GM21529 (cell line): ENCODE measurements around the gene MYO3B.
"Not testable (repeated sequence)": the region's sequence is repeated elsewhere in the genome, so short reads cannot be mapped to it uniquely, and the experiment has no call there.

ENCODE experiments used
- ATAC-seq: cut with Tn5 transposase; IDR thresholded peaks from one replicate; pipeline ENCODE4 v1.9.1; 2021; ENCODE audit not compliant: unreplicated experiment

MYO3B gene

DNA sequence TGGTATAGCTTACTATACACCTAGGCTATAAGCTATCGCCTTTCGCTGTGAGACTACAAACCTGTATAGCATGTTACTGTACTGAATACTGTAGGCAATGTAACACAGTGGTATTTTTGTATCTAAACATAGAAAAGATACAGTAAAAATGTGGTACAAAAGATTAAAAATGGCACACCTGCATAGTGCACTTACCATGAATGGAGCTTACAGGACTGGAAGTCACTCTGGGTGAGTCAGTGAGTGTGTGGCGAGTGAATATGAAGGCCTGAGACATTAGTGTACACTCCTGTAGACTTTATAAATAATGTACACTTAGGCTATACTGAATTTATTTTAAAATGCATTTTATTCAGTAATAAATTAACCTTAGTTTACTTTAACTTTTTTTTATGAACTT lies 279.0 kb downstream of the MYO3B start:
- no peak for ATAC-seq

DNA sequence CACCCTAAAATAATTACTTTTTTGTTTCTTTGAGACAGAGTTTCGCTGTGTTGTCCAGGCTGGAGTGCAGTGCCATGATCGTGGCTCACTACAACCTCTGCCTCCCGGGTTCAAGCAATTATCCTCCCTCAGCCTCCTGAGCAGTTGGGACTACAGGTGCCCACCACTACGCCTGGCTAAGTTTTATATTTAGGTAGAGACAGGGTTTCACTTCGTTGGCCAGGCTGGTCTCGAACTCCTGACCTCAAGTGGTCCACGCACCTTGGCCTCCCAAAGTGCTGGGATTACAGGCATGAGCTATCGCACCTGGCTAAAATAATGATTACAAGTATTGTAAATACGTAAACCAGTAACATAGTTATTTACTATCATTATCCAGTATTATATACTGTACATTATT lies 279.8 kb downstream of the MYO3B start:
- no peak for ATAC-seq

DNA sequence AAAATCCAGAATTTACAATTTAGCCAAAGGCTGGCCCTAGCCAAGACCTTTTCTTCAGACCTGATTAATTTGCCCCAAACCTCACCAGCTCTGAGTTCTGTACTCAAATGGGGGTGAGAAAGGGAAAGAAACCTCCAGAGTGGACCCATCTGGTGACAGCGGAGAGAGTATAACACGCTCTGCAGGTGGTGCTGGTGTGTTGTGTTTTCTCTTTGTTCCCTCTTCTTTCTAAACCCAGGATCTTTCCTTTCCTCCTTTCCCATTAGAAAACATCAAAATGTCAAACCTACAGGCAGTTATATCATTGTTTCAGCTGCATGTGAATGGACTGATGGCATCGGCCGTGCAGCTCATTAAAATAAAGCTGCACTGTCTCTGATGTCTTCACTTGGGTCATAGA lies 283.9 kb downstream of the MYO3B start:
- no peak for ATAC-seq

DNA sequence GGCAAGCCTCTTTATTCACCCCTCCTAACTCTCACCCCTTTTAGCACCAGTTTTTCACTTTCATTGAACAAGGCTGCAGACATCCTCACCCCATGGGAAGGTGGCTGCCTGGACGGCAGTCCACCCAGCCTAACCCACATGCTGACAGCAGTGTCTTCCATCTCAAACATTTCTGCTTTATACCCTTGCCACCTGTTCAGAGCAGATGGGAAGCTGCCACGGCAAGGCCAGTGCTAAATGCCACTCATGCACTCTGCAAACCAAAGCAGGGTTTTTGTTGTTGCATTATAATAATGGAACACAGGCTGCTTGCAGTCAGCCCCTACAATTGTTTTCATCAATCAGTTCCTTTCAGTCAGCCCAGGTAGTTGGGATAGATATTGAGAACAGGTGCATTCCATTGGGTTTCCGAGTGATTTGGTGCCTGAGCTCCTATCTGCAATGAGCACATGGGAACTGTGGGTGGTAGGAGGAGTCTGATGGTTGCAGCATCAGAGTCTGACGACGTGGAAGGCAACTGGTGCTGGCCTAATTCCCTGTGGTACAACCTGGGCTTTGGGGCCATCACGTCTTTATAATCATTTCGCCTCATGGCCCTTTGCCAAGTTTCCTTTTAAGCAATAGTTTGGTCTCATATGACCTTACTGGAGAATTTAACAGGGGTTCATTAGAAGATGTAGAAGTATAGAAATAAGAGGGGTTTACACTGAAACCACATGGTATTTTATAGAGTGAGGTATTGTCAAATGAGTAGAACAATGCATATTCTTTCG lies 284.7 kb downstream of the MYO3B start:
- no peak for ATAC-seq

DNA sequence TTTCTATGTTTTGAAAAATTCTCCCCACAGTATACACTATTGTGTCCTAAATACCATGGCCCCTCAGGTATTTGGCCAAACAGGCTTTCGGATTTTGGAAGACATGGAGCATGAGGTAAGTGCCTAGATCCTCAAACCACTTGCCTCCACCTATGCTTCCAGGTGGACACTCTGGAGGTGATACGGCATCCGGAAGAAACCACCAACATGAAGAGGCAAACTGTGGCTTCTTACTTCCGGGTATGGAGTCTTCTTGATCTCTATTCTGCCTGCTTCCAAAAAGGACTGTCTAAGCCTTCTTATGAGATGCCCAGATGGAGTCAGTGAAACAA lies 285.2 kb downstream of the MYO3B start:
- ATAC-seq: no peak

DNA sequence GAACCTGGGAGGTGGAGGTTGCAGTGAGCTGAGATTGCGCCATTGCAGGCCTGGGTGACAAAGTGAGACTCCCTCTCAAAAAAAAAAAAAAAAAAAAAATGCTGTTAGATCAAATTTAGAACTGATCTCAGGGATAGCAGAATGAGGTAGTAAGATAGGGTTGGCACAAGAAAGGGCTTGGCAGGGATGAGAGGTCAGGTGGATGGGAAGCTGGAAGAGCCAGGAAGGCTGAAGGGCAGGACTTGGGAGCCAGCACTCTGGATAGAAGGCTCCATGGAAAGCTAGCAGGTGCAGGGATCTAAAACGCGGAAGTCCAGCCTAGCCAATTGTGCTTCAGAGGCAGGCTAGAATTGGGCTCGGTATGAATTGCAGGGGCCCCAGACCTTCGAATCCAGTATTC lies 286.3 kb downstream of the MYO3B start:
- ATAC-seq: no peak

DNA sequence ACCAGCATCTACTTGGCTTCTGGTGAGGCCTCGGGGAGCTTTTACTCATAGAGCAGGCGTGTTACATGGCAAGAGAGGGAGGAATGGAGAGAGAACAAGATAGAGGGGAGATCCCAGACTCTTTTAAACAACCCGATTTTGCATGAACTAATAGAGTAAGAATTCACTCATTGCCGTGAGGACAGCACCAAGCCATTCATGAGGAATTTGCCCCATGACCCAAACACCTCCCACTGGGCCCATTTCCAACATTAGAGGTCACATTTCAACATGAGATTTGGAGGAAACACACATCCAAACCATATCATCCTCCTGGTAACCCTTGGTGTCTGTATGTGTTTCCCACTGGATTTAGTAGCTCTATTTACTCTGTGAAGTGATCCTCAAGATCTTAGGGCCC lies 287.3 kb downstream of the MYO3B start:
- ATAC-seq: no peak

DNA sequence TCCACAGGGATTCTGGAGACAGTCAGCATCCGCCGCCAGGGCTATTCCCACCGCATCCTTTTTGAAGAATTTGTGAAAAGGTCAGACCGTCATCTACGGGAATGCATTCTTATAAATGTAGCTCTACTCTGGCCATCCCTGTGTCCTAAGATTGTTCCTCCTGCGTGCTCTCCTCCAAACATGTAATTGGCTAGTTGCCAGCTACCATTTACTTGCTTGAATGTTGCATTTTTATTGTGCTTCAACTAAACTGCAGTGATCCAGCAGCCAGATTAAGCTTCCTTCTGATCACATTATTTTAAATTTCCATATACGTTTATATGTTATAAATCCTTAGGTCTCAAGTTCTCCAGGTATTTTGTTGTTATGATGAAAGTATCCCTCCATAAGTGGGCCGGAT lies 288.7 kb downstream of the MYO3B start:
- no peak for ATAC-seq

DNA sequence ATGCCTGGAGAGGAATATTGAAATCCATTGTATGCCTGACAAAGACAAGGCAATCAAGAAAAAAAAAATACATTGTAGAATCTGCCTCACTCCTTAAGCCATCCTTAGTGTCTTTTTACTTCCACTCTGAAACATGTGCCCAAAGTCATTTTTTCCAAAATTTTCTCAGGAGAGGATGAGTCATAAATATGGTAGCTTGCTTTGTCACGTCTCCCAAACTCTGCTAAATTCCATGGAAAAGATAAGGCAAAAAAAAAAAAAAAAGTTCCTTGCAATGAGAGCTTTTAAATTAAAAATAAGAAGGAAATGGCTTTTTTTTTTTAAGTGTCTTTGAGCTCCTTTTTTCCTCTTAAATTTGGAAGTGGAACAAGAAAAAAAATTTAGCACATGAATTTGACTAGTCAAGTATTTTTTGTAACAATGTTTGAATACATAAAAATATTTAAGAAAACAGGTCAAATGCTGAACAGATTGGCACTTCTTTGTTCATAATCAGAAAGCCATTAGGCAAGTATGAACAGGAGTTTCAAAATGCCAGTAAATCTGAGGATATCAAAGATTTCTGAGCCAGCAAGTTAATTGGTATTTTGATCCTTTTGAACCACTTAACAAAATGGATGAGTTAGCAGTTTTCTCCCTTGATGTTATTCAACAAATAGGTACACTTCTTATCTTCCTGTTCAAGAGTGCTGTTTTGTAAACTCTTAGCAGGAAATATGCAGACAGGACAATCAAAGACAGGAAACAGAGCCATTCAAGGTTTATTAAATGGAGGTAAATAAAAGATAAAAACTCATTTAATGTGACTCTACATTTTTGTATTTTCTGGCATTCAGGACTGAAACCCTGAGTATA lies 289.8 kb downstream of the MYO3B start:
- no peak for ATAC-seq

DNA sequence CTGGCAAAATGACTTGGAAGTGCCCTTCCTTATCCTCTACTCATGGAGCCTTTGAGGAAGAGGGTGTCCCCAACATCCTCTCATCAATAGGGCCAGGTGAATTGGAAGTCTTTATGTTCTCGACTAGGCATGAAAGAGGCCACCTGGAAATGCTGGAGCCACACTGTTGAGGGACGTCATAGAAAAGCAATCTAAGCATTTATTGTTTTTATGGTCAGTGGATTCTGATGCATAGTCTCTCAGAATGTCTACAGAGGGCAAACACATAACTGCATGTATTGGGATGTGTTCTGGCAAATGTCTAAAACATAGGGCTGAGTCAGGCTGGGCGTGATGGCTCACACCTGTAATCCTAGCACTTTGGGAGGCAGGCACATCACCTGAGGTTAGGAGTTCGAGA lies 290.6 kb downstream of the MYO3B start:
- no peak for ATAC-seq

DNA sequence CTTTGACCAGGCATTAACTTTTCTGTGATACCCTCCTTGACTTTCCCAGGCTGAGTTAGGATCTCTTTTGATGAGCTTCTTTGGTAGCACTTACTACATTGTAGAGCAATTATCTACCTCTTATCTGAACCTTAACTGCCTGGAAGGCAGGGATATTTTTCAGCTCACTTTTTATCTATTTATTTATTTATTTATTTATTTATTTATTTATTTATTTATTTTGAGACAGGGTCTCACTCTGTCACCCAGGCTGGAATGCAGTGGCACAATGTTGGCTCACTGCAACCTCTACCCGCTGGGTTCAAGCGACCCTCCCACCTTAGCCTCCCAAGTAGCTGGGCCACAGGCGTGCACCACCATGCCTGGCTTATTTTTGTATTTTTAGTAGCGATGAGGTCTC lies 294.6 kb downstream of the MYO3B start:
- not testable (repeated sequence) for ATAC-seq

DNA sequence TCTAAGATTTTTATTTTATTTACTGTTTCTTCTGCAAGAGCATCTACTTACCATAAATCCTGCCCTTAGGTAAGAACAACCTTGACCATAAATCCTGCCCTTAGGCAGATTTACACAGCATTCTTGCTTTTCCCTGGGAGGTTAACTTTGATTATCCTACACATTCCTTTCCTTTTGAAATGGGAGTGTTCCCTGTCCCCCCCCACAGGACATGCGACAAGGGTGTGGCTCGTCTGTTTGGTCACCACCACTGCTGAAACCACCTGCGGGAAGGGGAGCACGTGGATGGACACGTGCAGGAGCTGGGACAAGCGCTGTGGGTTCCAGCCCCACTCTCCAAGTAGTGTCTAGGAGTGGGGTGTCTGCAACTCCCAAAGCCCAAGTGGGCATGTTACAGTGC lies 297.9 kb downstream of the MYO3B start:
- ATAC-seq: no peak

DNA sequence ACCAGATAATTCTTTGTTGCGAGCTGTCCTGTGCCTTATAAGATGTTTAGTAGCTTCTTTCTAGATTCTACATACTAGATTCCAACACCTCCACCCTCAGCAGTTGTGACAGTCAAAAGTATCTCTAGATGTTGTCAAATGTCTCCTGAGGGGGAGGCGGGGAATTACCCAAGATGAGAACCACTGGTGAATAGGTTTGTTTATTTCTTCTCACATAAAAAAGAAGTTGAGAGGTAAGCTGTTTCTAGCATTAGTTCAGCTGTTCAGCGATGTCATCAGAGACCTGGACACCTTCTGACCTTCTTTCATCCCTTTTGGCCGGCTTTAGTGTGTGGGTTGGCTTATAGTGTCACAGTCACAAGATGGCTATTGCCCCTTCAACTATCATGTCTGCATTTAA lies 299.7 kb downstream of the MYO3B start:
- ATAC-seq: no peak

DNA sequence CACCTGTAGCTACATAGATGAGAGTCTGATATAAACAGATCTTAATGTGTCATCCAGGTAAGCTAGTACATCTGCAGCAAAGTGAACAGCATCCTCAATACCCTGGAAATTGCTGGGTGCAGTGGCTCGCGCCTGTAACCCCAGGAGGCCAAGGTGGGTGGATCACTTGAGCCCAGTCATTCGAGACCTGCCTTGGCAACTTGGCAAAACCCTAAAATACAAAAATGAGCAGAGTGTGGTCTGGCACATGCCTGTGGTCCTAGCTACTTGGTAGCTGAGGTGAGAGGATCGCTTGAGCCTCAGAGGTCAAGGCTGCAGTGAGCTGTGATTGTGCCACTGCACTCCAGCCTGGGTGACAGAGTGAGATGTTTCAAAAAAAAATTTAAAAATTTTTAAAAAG lies 303.3 kb downstream of the MYO3B start:
- ATAC-seq: no peak

DNA sequence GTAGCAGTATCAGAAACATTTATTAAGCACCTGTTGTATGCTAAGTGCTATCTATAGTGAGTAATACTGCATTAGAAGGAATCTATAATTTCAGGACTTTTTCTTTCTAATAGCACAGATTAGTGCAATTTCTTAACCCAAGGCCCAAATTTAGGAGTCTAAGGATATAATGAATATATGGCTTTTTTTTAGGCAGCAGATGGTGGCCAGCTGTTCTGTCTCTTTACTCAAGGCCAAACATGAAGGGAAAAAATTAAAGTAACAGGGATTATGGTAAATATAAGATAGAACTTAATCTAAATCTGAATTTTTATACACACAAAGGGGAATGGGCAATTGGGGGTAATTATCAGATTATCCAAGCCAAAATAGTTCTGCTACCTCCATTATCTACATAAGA lies 306.6 kb downstream of the MYO3B start:
- no peak for ATAC-seq

DNA sequence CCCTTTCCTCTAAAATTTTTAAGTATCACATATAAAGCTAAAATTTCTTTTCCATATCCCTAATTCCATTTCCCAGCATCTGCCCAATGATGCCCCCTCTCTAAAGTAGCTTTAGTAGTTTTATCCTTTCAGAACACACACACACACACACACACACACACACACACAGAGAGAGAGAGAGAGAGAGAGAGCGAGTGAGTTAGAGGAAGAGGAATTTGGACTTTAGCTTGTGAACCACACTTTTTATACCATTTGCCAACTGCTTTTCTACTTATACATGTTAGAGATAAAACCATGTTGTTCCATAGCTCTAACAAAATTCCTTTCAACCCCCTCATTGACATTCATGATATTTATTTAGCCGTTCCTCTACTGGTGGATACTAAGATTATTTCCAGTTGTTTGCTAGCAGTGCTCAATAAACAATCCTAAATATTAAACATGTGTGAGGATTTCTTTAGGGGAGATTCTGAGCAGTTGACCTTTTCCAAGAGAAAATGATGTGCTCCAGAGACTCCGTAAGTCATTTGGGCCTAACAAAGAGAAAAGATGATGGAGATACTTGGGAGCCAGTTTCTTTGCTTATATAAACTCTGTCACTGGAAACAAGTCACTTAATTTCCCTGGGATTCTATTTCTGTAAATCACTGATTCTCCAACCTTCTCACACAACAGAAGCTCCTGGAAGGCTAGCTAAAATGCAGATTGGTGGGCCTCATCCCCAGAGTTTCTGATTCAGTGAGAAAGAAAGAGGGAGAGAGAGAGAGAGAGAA lies 307.5 kb downstream of the MYO3B start:
- no peak for ATAC-seq

DNA sequence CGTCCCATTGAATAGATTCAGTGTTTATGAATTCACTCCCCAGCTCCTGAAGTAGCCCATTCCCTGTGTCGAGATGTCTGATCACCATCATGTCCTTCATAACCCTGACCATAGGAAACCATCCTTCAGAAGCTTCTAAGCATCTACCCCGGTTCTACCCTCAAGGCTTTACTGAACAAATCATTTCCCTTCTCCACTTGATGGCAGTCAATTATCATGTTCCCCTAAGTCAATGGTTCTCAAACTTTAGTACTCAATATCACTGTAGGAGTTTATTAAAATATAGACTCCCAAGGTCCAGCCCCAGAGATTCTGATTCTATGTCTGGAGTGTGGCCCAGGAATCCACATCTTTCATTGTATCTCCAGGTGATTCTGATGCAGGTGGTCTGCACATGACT lies 308.8 kb downstream of the MYO3B start:
- no peak for ATAC-seq

DNA sequence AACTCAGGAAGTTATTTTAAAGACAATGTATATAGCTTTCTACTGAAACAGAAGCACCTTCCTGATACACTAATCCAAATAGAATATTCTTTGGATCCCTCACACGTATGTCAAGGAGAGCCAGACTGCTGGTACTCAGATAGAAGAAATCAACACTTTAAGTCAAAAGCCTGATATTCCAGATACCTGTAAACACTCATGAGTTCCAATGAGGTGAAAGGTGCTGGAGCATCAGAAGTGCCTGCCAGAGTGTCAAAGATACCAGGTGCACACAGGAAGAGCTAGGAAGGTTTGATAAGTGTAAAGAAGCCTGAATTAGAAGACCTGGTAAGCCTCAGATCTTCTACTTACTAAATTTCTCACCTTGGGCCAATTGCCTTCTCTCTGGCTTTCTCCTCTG lies 310.9 kb downstream of the MYO3B start:
- no peak for ATAC-seq

DNA sequence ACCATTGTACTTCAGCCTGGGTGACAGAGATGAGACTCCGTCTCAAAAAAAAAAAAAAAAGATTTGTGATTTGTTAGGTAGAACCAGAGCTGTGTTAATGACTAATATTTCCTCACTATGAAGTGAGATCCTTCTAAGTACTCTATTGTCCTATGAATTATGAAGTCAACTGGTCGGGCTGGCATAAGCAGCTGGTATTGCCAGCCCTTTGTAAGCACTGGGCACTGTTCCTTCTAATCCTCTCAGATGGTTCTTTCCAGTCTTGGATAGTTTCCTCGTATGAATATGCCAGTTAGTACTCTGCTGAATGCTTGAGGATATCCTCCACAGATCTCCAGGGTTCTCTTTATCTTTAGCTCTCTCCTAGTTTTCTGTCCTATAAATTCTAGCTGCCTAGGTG lies 314.1 kb downstream of the MYO3B start:
- no peak for ATAC-seq

DNA sequence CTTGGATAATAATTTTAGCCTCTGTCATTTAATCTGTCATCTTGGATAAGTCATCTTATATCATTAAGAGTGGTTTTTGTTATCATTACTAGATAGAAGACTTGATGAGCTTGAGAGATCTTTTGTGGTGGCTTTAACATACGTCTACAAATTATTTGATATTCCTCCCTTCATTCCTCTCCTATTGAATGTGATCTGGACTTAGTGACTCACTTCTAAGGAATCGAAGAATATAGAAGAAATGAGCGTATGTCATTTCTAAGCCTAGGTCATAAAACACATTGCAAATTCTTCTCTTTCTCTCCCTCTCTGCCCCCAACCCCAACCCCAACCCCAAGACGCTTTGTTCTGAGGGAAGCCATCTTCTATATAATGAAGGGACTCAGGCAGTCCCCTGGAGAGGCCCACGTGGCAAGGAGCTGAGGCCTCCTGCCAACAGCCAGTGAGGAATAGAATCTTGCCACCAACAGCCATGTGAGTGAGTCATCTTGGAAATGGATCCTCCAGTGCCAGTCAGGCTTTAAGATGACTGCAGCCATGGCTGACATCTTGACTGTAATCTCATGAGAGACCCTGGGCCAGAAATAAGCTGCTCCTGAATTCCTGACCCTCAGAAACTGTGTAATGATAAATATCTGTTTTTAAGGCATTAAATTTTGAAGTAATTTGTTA lies 315.6 kb downstream of the MYO3B start:
- ATAC-seq: no peak

DNA sequence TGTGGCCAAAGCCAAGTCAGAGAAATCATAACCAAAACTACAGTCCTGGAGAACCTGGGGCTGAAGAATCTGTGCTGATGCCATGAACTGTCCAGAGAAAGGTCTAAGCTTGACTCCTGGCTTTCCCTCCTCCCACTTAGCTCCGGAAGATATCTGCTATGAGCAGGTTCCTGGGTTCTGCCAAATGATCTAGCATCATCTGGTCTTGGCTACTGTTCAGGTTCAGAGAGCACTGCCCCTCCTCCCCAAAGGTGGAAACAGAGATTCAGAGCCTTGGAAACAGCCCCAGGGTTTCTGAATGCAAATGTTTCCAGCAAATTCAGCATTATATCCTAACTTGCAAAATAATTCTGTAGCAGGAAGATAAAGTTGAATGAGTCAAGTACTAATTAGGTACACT lies 317.9 kb downstream of the MYO3B start:
- no peak for ATAC-seq
